HEK293T (cell line): ENCODE measurements around the gene EPHB1.

ENCODE experiments used
- CTCF ChIA-PET: fragments of 350-600 bp; formaldehyde crosslinking; extraction: SDS; loops from one replicate; lab custom pipeline; 2021; ENCODE audit warnings: antibody characterized with exemption, inconsistent platforms; lab: Yijun Ruan, JAX
- POLR2A ChIA-PET: fragments of 350-600 bp; formaldehyde crosslinking; extraction: SDS; loops from one replicate; lab custom pipeline; 2020; ENCODE audit warnings: antibody characterized with exemption, inconsistent platforms; lab: Yijun Ruan, JAX
- DNase-seq: peaks from one replicate; pipeline ENCODE4 v3.0.0; 2012; ENCODE audit warnings: mixed read lengths; ENCODE audit errors: extremely low spot score
- ARNT ChIP-seq: fragments of 450-650 bp; IDR thresholded peaks from 2 replicates; pipeline ENCODE4 v1.6.1; 2017; ENCODE audit warnings: mild to moderate bottlenecking
- BHLHE40 ChIP-seq: fragments of 450-650 bp; IDR thresholded peaks from 2 replicates; pipeline ENCODE4 v1.6.1; 2016; ENCODE audit warnings: mild to moderate bottlenecking, moderate library complexity, borderline replicate concordance
- CTBP1 ChIP-seq: fragments of 450-650 bp; IDR thresholded peaks from 2 replicates; pipeline ENCODE4 v1.6.1; 2016; ENCODE audit warnings: borderline replicate concordance
- ELF4 ChIP-seq: fragments of 450-650 bp; IDR thresholded peaks from 2 replicates; pipeline ENCODE4 v1.6.1; 2017; ENCODE audit warnings: antibody characterized with exemption
- FOXA1 ChIP-seq: fragments of 450-650 bp; IDR thresholded peaks from 2 replicates; pipeline ENCODE4 v1.6.1; 2016; ENCODE audit warnings: mild to moderate bottlenecking
- FOXK2 ChIP-seq: fragments of 450-650 bp; IDR thresholded peaks from 2 replicates; pipeline ENCODE4 v1.6.1; 2016; ENCODE audit warnings: mild to moderate bottlenecking
- FOXM1 ChIP-seq: fragments of 450-650 bp; IDR thresholded peaks from 2 replicates; pipeline ENCODE4 v1.6.1; 2017; ENCODE audit warnings: mild to moderate bottlenecking, borderline replicate concordance
- HDGF ChIP-seq: fragments of 450-650 bp; IDR thresholded peaks from 2 replicates; pipeline ENCODE4 v1.6.1; 2017; ENCODE audit warnings: antibody characterized with exemption, borderline replicate concordance
- L3MBTL2 ChIP-seq: fragments of 450-650 bp; conservative IDR thresholded peaks from 2 replicates; pipeline ENCODE4 v1.6.1; 2016; ENCODE audit warnings: mild to moderate bottlenecking
- LEF1 ChIP-seq: fragments of 450-650 bp; IDR thresholded peaks from 2 replicates; pipeline ENCODE4 v1.6.1; 2017; ENCODE audit warnings: mild to moderate bottlenecking, borderline replicate concordance
- NFRKB ChIP-seq: fragments of 450-650 bp; IDR thresholded peaks from 2 replicates; pipeline ENCODE4 v1.6.1; 2016; ENCODE audit warnings: mild to moderate bottlenecking, moderate library complexity
- SP1 ChIP-seq: fragments of 450-650 bp; IDR thresholded peaks from 2 replicates; pipeline ENCODE4 v1.6.1; 2017
- SUZ12 ChIP-seq: fragments of 450-650 bp; IDR thresholded peaks from 2 replicates; pipeline ENCODE4 v1.6.1; 2016; ENCODE audit warnings: mild to moderate bottlenecking
- TARDBP ChIP-seq: fragments of 450-650 bp; IDR thresholded peaks from 2 replicates; pipeline ENCODE4 v1.6.1; 2016
- ZNF384 ChIP-seq: fragments of 450-650 bp; IDR thresholded peaks from 2 replicates; pipeline ENCODE4 v1.6.1; 2016
- TF ChIP-seq, protein P1 (sequence below): fragments of 450-650 bp; IDR thresholded peaks from 2 replicates; pipeline ENCODE4 v1.6.1; 2016

Gene EPHB1

DNA sequence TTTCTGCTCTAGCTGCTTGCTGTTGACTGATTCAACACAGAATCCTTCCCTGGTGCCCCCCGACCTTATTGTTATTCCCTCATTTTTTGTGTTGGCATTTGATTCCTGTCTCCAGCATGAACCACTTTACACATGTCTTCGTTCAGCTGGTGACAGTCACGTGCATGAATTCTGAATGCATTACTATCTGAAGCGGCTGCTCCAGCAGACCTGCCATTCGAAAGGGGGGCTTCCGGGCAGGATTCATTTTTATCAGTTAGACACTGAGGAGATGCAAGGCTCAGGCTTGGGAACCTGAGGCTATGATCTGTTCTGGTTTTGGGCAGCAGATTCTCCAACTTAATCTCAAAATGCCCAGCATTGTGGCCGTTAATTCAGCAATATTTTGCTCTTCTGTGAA, 336.2 kb downstream of the EPHB1 start:
- ChIA-PET CTCF (no interaction called here), POLR2A (no interaction called here)
- DNase-seq: no peak
- TF ChIP-seq SUZ12 (no peak), SP1 (no peak), NFRKB (no peak), FOXK2 (no peak), ZNF384 (no peak), FOXA1 (no peak), ARNT (no peak), ELF4 (no peak), FOXM1 (no peak), CTBP1 (no peak), LEF1 (no peak), L3MBTL2 (no peak), TARDBP (no peak), BHLHE40 (no peak), HDGF (no peak)
- TF ChIP-seq, protein P1, sequence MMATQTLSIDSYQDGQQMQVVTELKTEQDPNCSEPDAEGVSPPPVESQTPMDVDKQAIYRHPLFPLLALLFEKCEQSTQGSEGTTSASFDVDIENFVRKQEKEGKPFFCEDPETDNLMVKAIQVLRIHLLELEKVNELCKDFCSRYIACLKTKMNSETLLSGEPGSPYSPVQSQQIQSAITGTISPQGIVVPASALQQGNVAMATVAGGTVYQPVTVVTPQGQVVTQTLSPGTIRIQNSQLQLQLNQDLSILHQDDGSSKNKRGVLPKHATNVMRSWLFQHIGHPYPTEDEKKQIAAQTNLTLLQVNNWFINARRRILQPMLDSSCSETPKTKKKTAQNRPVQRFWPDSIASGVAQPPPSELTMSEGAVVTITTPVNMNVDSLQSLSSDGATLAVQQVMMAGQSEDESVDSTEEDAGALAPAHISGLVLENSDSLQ: no peak

GRCh38 chr3:135133905-135134683, 339.0 kb downstream of the EPHB1 start:
- ChIA-PET POLR2A (no interaction called here), CTCF (no interaction called here)
- TF ChIP-seq SP1 (no peak), FOXK2 (no peak), L3MBTL2 (no peak), LEF1 (no peak), ARNT (no peak), FOXA1 (no peak), SUZ12 (no peak), FOXM1 (no peak), CTBP1 (no peak), BHLHE40 (no peak), ELF4 (no peak), HDGF (no peak), TARDBP (no peak), NFRKB (no peak), ZNF384 (no peak)
- TF ChIP-seq, protein P1: no peak
- DNase-seq: no peak

- ChIA-PET POLR2A (no interaction called here), CTCF (no interaction called here)
- DNase-seq: no peak
- no peak for TF ChIP-seq LEF1
- no peak for TF ChIP-seq SUZ12
- TF ChIP-seq L3MBTL2: no peak
Measured at GRCh38 chr3:135134684-135135075, 339.6 kb downstream of the EPHB1 start.

DNA sequence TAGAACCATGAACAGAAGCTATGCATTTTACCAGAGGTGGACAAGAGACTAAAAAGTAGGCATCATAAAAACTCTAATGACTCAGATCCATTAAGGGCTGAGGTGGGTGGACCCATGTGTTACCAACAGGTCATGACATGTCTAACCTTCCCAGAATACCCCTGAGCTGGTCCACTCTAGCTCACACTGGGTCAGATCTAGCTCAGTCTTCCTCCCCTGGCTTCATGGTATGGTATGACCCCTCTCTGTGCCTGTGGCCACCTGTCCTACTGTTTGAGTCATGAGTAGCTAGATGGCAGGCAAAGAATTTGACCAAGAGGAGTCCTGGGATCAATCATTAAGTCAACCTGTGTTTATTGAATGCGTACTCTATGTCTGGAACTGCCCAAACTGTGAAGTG, 340.4 kb downstream of the EPHB1 start:
- POLR2A ChIA-PET: no interaction called here
- CTCF ChIA-PET: no interaction called here
- TF ChIP-seq HDGF: no peak
- no peak for TF ChIP-seq TARDBP
- TF ChIP-seq L3MBTL2: no peak
- no peak for DNase-seq

DNA sequence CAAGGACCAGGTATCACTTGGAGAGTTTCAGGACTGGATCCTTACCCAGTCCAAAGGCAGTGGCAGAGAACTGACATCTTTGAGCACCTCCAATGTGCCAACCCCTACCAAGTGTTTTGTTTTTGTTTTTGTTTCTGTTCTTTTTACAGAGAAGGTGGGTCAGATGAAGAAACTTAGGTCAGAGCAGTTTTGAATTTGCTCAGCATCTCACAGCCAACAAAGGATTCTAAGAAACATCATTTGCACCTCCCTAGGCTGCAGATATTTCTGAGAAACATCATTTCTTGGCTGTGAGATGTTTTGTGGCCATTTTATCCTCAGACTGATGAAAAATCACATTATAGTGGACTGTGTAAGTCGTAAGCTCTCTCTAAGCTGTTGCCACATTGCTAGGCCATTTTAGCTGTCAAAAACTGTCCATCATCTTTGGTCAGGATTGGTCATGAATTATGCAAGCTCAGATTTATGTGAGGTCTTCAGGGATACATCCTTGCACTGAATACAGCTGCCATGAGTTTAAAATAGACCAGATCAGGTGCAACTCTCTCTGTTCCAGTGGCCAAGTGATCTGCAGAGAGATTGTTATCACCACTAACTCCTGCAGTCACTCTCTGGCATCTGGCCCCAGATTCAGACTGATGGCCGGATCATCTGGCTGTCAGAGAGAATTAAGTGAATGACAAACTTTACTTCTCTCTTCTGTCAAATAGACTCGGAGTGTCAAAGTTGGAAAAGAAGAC, 341.5 kb downstream of the EPHB1 start:
- TF ChIP-seq CTBP1 (no peak), SUZ12 (no peak), LEF1 (no peak), HDGF (no peak), ARNT (no peak), L3MBTL2 (no peak), ELF4 (no peak), NFRKB (no peak), TARDBP (no peak), FOXM1 (no peak), FOXA1 (no peak), SP1 (no peak), FOXK2 (no peak), BHLHE40 (no peak), ZNF384 (no peak)
- TF ChIP-seq, protein P1: no peak
- DNase-seq: no peak
- ChIA-PET CTCF (no interaction called here), POLR2A (no interaction called here)

GRCh38 chr3:135137296-135137695, 342.2 kb downstream of the EPHB1 start:
- CTCF ChIA-PET: no interaction called here
- TF ChIP-seq ARNT (no peak), ZNF384 (no peak), CTBP1 (no peak), SUZ12 (no peak), BHLHE40 (no peak), FOXA1 (no peak), LEF1 (no peak), FOXK2 (no peak)
- POLR2A ChIA-PET: no interaction called here
- no peak for DNase-seq
